SK-N-SH (cell line): Measurements from ENCODE around the gene RNF150. TPM values are rescaled to one million over a fixed set of nuclear protein-coding genes. Genes with fewer than 3 reads are reported as not detected.

Experiments used
- CTCF ChIA-PET: fragments of 300-600, 350-600 bp; formaldehyde crosslinking; extraction: SDS; loops from one replicate; lab custom pipeline; 2021; lab: Yijun Ruan, JAX
- POLR2A ChIA-PET: fragments of 350-600 bp; sonication (Branson Sonifier 250); formaldehyde crosslinking; extraction: SDS; loops from one replicate; lab custom pipeline; 2020; ENCODE audit warnings: antibody characterized with exemption, inconsistent platforms; lab: Yijun Ruan, JAX
- DNase-seq: peaks from one replicate; pipeline ENCODE4 v3.0.0; 2012
- H2AFZ ChIP-seq: fragments of 200-600 bp; sonication (generic); 2 replicates; pipeline ENCODE4 v1.8.1; 2016; ENCODE audit warnings: antibody characterized with exemption, mild to moderate bottlenecking, low read depth
- H3F3A ChIP-seq: fragments of 200-600 bp; sonication (generic); replicated peaks from 2 replicates; pipeline ENCODE3; 2016; ENCODE audit warnings: antibody characterized with exemption, mild to moderate bottlenecking; ENCODE audit not compliant: insufficient read depth
- H3K27ac ChIP-seq, 2 experiments: fragments of 200-500 bp in 1 of 2; fragments of 200-600 bp in 1 of 2; sonication (Bioruptor generic) in 1 of 2; sonication (generic), shearing (Covaris generic) in 1 of 2; 2 replicates each; pipeline versions ENCODE4 v1.5.1 to v1.6.1; 2014 to 2016; ENCODE audit warnings: low read depth in 2 of 2, inconsistent platforms in 1 of 2, low read length in 1 of 2, mild to moderate bottlenecking in 1 of 2, mixed read lengths in 1 of 2
- H3K27me3 ChIP-seq: fragments of 200-600 bp; sonication (generic), shearing (Covaris generic); 2 replicates; pipeline ENCODE4 v1.6.1; 2016; ENCODE audit warnings: mixed run types; ENCODE audit not compliant: insufficient read depth
- H3K36me3 ChIP-seq, 2 experiments: fragments of 200-500 bp in 1 of 2; fragments of 200-600 bp in 1 of 2; sonication (Bioruptor generic) in 1 of 2; sonication (generic) in 1 of 2; replicated peaks in 1 of 2; 2 replicates each; pipeline versions ENCODE3 to v1.5.1; 2014 to 2016; ENCODE audit warnings: low read length in 1 of 2, mild to moderate bottlenecking in 1 of 2; ENCODE audit not compliant: insufficient read depth in 2 of 2, control insufficient read depth in 1 of 2
- H3K4me1 ChIP-seq, 2 experiments: fragments of 200-500 bp in 1 of 2; fragments of 200-600 bp in 1 of 2; sonication (Bioruptor generic) in 1 of 2; sonication (generic), shearing (Covaris generic) in 1 of 2; 2 replicates each; pipeline versions ENCODE4 v1.5.1 to v1.6.1; 2014 to 2016; ENCODE audit warnings: low read depth in 1 of 2, low read length in 1 of 2, mixed run types in 1 of 2; ENCODE audit not compliant: insufficient read depth in 2 of 2, control insufficient read depth in 1 of 2
- H3K4me2 ChIP-seq: fragments of 200-600 bp; sonication (generic), shearing (Covaris generic); 2 replicates; pipeline ENCODE4 v1.6.1; 2017; ENCODE audit warnings: mixed run types
- H3K4me3 ChIP-seq, 2 experiments: fragments of 200-500 bp in 1 of 2; fragments of 200-600 bp in 1 of 2; sonication (Bioruptor generic) in 1 of 2; sonication (generic), shearing (Covaris generic) in 1 of 2; 2 replicates each; pipeline versions ENCODE4 v1.5.1 to v1.8.1; 2014 to 2016; ENCODE audit warnings: low read depth in 2 of 2, inconsistent platforms in 1 of 2, low read length in 1 of 2, mild to moderate bottlenecking in 1 of 2, mixed read lengths in 1 of 2, moderate library complexity in 1 of 2
- H3K79me2 ChIP-seq: fragments of 200-600 bp; sonication (generic); 2 replicates; pipeline ENCODE4 v1.8.1; 2017; ENCODE audit warnings: mild to moderate bottlenecking; ENCODE audit not compliant: insufficient read depth
- H3K9ac ChIP-seq: fragments of 200-600 bp; sonication (generic); 2 replicates; pipeline ENCODE4 v1.6.1; 2017; ENCODE audit warnings: mixed run types
- H3K9me2 ChIP-seq: fragments of 200-600 bp; sonication (generic); 2 replicates; pipeline ENCODE4 v1.6.1; 2017; ENCODE audit warnings: mixed run types
- H3K9me3 ChIP-seq: fragments of 200-600 bp; sonication (generic); 2 replicates; pipeline ENCODE4 v1.6.1; 2017; ENCODE audit warnings: mixed run types, mild to moderate bottlenecking, moderate library complexity
- H4K20me1 ChIP-seq: fragments of 200-600 bp; sonication (generic); 2 replicates; pipeline ENCODE4 v1.6.1; 2017; ENCODE audit warnings: mild to moderate bottlenecking, mixed run types; ENCODE audit not compliant: insufficient read depth
- ELF1 ChIP-seq: IDR thresholded peaks from 2 replicates; pipeline ENCODE4 v1.4.0; 2012
- EP300 ChIP-seq, 2 experiments: IDR thresholded peaks; 2 replicates each; pipeline versions ENCODE4 v1.4.0 to v1.6.1; 2012; ENCODE audit warnings: borderline replicate concordance in 1 of 2, low read depth in 1 of 2, low read length in 1 of 2
- FOSL2 ChIP-seq: IDR thresholded peaks from 2 replicates; pipeline ENCODE4 v1.4.0; 2012; ENCODE audit warnings: low read depth, mild to moderate bottlenecking, moderate library complexity, borderline replicate concordance
- GABPA ChIP-seq: IDR thresholded peaks from 2 replicates; pipeline ENCODE4 v1.4.0; 2012; ENCODE audit warnings: low read depth, mild to moderate bottlenecking
- GATA2 ChIP-seq: sonication (generic); formaldehyde crosslinking; IDR thresholded peaks from 2 replicates; pipeline ENCODE4 v1.5.0; 2020; ENCODE audit warnings: mild to moderate bottlenecking, missing genetic modification reagents
- JUND ChIP-seq: IDR thresholded peaks from 2 replicates; pipeline ENCODE4 v1.4.0; 2012
- NRF1 ChIP-seq: IDR thresholded peaks from 2 replicates; pipeline ENCODE4 v1.6.1; 2012; ENCODE audit warnings: low read depth, mild to moderate bottlenecking, low read length
- RAD21 ChIP-seq: IDR thresholded peaks from 2 replicates; pipeline ENCODE4 v1.6.1; 2012; ENCODE audit warnings: mild to moderate bottlenecking, low read length
- RFX5 ChIP-seq: IDR thresholded peaks from 2 replicates; pipeline ENCODE4 v1.6.1; 2012; ENCODE audit warnings: mild to moderate bottlenecking, improper control_type of control experiment, low read length
- SMC3 ChIP-seq: IDR thresholded peaks from 2 replicates; pipeline ENCODE4 v1.6.1; 2012; ENCODE audit warnings: low read depth, low read length, improper control_type of control experiment
- TCF12 ChIP-seq: IDR thresholded peaks from 2 replicates; pipeline ENCODE4 v1.4.0; 2012
- WGBS: methylation state at CpG from one replicate; pipeline ENCODE4 v1.1.6; 2017; ENCODE audit warnings: low lambda C conversion rate; 5-methylcytosine and 5-hydroxymethylcytosine counted together
- polyA plus RNA-seq, 3 experiments: library from polyadenylated mRNA; depleted of rRNA; stranded (reverse); fragments of >200 nt; gene quantifications; 2 replicates each; pipeline ENCODE4 v1.2.3, GENCODE V29; 2012
- TF ChIP-seq, protein P1 (sequence below): IDR thresholded peaks from 2 replicates; pipeline ENCODE4 v1.4.0; 2012; ENCODE audit warnings: low read depth, borderline replicate concordance
- TF ChIP-seq, protein P2 (sequence below): IDR thresholded peaks from 2 replicates; pipeline ENCODE4 v1.4.0; 2012; ENCODE audit warnings: low read depth
- TF ChIP-seq, protein P3 (sequence below): fragments of 150-350 bp; IDR thresholded peaks from 2 replicates; pipeline ENCODE4 v1.6.1; 2016; ENCODE audit warnings: mild to moderate bottlenecking, low read depth, low read length
- TF ChIP-seq, protein P4 (sequence below): IDR thresholded peaks from 2 replicates; pipeline ENCODE4 v1.6.1; 2012; ENCODE audit warnings: mild to moderate bottlenecking, low read depth, low read length, moderate library complexity

The RNF150 gene
- polyA plus RNA-seq, 1 of the 3 experiments (the other 2 are of a cell fraction) = 5.8 TPM

DNA sequence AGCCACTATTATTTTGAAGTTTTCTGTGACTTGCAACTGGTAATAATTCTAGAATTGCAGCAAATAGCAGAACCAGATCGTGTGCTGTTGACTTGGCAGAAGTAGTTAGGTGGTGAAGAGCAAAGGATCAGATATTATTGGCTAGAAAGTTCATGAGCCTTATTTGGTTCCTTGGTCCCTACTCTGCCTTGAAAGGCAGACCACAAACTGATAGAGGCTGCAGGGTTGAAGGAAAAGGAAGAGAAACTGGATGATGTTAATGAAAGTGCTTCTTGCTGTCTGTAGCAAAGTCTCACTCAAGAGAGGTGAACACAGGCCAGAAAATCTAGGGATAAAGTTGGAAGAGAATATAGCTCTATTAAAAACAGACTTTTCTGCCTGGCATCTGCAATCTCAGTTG, 41.2 kb upstream of the RNF150 start (continued):
- TF ChIP-seq, protein P1, sequence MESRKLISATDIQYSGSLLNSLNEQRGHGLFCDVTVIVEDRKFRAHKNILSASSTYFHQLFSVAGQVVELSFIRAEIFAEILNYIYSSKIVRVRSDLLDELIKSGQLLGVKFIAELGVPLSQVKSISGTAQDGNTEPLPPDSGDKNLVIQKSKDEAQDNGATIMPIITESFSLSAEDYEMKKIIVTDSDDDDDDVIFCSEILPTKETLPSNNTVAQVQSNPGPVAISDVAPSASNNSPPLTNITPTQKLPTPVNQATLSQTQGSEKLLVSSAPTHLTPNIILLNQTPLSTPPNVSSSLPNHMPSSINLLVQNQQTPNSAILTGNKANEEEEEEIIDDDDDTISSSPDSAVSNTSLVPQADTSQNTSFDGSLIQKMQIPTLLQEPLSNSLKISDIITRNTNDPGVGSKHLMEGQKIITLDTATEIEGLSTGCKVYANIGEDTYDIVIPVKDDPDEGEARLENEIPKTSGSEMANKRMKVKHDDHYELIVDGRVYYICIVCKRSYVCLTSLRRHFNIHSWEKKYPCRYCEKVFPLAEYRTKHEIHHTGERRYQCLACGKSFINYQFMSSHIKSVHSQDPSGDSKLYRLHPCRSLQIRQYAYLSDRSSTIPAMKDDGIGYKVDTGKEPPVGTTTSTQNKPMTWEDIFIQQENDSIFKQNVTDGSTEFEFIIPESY = no peak
- no peak for TF ChIP-seq JUND
- no peak for TF ChIP-seq NRF1
- no peak for TF ChIP-seq EP300 (IDR thresholded peaks at IDR 0.05; ENCODE audit: borderline replicate concordance in 1 of 2, low read depth in 1 of 2, low read length in 1 of 2)
- TF ChIP-seq RAD21 = no peak
- TF ChIP-seq RFX5 = no peak
- no peak for TF ChIP-seq GABPA
- TF ChIP-seq, protein P2, sequence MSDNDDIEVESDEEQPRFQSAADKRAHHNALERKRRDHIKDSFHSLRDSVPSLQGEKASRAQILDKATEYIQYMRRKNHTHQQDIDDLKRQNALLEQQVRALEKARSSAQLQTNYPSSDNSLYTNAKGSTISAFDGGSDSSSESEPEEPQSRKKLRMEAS = no peak
- TF ChIP-seq TCF12 = no peak
- no peak for TF ChIP-seq GATA2

DNA sequence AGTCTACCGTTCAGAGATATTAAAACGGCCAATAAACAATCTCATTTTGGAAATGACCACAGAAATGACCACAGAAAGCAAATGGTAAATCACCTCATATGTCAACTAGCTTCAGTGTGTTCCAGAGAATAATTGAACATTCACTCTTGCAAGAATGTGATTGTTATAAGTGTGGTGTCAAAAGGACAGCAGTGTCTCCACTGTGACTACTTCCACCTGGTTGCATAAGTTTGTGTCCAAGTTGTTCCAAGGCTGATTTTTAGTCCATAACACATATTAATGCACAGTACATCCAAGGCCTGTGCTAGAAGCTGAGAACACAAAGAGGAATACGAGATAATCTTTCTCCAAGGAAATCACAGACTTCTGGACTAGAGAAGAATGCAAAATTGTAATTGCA, 37.4 kb upstream of the RNF150 start:
- H4K20me1 ChIP-seq = no peaks in the 10 kb centered on the region
- no peak overlapping the region for H3K27ac ChIP-seq
- no peaks in the 10 kb centered on the region for H3K4me1 ChIP-seq
- H3K4me2 ChIP-seq = no peak overlapping the region
- TF ChIP-seq, protein P3, sequence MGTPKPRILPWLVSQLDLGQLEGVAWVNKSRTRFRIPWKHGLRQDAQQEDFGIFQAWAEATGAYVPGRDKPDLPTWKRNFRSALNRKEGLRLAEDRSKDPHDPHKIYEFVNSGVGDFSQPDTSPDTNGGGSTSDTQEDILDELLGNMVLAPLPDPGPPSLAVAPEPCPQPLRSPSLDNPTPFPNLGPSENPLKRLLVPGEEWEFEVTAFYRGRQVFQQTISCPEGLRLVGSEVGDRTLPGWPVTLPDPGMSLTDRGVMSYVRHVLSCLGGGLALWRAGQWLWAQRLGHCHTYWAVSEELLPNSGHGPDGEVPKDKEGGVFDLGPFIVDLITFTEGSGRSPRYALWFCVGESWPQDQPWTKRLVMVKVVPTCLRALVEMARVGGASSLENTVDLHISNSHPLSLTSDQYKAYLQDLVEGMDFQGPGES = no peak
- TF ChIP-seq ELF1 (no peak), SMC3 (no peak), TCF12 (no peak), FOSL2 (no peak)
- TF ChIP-seq, protein P4, sequence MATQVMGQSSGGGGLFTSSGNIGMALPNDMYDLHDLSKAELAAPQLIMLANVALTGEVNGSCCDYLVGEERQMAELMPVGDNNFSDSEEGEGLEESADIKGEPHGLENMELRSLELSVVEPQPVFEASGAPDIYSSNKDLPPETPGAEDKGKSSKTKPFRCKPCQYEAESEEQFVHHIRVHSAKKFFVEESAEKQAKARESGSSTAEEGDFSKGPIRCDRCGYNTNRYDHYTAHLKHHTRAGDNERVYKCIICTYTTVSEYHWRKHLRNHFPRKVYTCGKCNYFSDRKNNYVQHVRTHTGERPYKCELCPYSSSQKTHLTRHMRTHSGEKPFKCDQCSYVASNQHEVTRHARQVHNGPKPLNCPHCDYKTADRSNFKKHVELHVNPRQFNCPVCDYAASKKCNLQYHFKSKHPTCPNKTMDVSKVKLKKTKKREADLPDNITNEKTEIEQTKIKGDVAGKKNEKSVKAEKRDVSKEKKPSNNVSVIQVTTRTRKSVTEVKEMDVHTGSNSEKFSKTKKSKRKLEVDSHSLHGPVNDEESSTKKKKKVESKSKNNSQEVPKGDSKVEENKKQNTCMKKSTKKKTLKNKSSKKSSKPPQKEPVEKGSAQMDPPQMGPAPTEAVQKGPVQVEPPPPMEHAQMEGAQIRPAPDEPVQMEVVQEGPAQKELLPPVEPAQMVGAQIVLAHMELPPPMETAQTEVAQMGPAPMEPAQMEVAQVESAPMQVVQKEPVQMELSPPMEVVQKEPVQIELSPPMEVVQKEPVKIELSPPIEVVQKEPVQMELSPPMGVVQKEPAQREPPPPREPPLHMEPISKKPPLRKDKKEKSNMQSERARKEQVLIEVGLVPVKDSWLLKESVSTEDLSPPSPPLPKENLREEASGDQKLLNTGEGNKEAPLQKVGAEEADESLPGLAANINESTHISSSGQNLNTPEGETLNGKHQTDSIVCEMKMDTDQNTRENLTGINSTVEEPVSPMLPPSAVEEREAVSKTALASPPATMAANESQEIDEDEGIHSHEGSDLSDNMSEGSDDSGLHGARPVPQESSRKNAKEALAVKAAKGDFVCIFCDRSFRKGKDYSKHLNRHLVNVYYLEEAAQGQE = no peak
- no peak overlapping the region for H3K9ac ChIP-seq
- no peaks in the 10 kb centered on the region for H3K79me2 ChIP-seq
- H3K9me3 ChIP-seq = no peaks in the 10 kb centered on the region
- WGBS = 50% methylated on average over 3 of the region's 3 CpGs
- H3K27me3 ChIP-seq = no peaks in the 10 kb centered on the region
- H3K4me3 ChIP-seq = no peak overlapping the region
- no peaks in the 10 kb centered on the region for H3K9me2 ChIP-seq
- no peak for DNase-seq
- no peaks in the 10 kb centered on the region for H3K36me3 ChIP-seq
- ChIA-PET CTCF (interaction anchor here (1.8 kb wide), 1 partner anchor 12 kb away, joined by 4 read pairs; no protein-coding TSS in a partner anchor), POLR2A (no interaction called here)
- H3F3A ChIP-seq = no peaks in the 10 kb centered on the region
- H2AFZ ChIP-seq = no peak overlapping the region
